ENCODE measurements around the gene CTAGE1. TPM values are rescaled to one million over a fixed set of nuclear protein-coding genes. Genes with fewer than 3 reads are reported as not detected.
"Not testable (repeated sequence)": the region's sequence is repeated elsewhere in the genome, so short reads cannot be mapped to it uniquely, and the experiment has no call there.

Gene CTAGE1
- total and polyA plus RNA-seq, 9 donors = not detected

DNA sequence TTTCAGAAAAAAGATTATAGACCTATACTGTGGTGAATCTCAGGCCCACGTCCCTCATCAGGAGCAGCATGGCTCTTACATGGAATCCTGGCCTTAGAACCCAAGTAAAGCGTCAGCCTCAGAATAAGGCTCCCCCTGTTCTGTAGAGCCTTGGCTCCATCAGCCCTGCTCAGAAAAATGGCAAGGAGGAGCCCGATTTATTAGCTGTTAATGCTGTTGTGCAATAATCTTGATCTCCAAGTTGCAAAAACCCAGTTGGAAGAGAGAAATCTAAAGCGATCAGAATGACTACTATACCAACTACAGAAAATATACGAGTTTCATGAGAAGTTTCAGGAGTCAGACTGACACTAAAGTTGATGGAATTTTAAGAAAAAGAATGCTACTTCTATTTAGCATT lies 35.6 kb upstream of the CTAGE1 start:
- Histone ChIP-seq H3K4me3 (ENCODE audit: low read length) (no peak overlapping the region), H3K27ac (ENCODE audit: low read length) (no peak overlapping the region), H3K36me3 (ENCODE audit: control insufficient read depth, insufficient read depth, low read length) (no peaks in the 10 kb centered on the region), H3K27me3 (ENCODE audit: control insufficient read depth, insufficient read depth, low read length) (no peaks in the 10 kb centered on the region), H3K4me1 (ENCODE audit: control insufficient read depth, insufficient read depth, low read length) (no peaks in the 10 kb centered on the region), H3K9me3 (replicated peaks; ENCODE audit: control insufficient read depth, low read depth, low read length) (peaks cover 8% of the 10 kb centered on the region)
- 73% methylated on average over 2 of the region's 5 CpGs for WGBS (ENCODE audit: insufficient coverage)
- no peak for DNase-seq

DNA sequence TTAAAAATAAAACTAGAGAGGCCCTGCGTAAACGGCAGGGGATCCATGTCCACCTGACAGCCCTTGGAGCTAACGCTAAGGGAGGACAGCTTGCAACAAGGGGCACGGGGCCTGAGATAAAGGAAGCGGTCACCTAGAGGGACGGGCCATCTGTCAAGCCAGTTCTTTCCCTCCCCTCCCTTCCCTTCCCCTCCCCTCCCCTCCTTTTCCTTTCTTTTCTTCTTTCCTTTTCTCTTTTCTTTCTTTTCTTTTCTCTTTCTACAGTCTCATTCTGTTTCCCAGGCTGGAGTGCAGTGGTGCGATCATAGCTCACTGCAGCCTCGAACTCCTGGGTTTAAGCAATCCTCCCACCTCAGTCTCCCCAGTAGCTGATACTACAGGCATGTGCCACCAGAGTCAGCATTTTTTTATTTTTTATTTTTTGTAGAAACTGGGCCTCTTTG lies 34.5 kb upstream of the CTAGE1 start:
- Histone ChIP-seq H3K27ac (ENCODE audit: low read length) (no peak overlapping the region), H3K36me3 (ENCODE audit: control insufficient read depth, insufficient read depth, low read length) (no peaks in the 10 kb centered on the region)
- WGBS (ENCODE audit: insufficient coverage) = 59% methylated on average over 7 of the region's 8 CpGs

DNA sequence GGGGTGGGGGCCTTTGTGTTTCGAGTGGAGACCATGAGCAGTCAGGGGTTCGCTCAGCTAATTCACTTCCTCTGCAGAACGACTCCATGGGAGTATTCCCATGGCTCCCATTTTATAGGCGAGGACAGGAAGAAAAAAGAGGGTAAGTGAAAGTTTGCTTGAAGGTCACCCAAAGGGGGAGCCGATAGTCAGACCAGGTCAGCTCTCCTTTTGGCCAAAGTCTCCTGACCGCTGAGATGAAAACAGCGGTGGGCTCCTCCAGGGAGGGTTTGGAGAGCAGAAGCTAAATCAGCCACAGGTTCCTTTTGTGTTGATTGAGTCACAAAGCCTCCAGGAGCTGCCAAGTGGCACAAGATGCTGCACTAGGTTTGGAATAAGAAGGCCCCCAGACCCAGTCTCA lies 34.1 kb upstream of the CTAGE1 start:
- no peaks in the 10 kb centered on the region for H3K4me1 ChIP-seq (ENCODE audit: control insufficient read depth, insufficient read depth, low read length)
- H3K27ac ChIP-seq (ENCODE audit: low read length) = no peak overlapping the region
- no peak for DNase-seq
- 16% methylated on average over 4 of the region's 7 CpGs for WGBS (ENCODE audit: insufficient coverage)
- no peak overlapping the region for H3K4me3 ChIP-seq (ENCODE audit: low read length)
- H3K27me3 ChIP-seq (ENCODE audit: control insufficient read depth, insufficient read depth, low read length) = no peaks in the 10 kb centered on the region
- H3K9me3 ChIP-seq (replicated peaks; ENCODE audit: control insufficient read depth, low read depth, low read length) = peaks cover 10% of the 10 kb centered on the region
- H3K36me3 ChIP-seq (ENCODE audit: control insufficient read depth, insufficient read depth, low read length) = no peaks in the 10 kb centered on the region

More for the DNA sequence above, 34.5 kb upstream of the CTAGE1 start:
- Histone ChIP-seq H3K27me3 (ENCODE audit: control insufficient read depth, insufficient read depth, low read length) (no peaks in the 10 kb centered on the region), H3K9me3 (replicated peaks; ENCODE audit: control insufficient read depth, low read depth, low read length) (peaks cover 10% of the 10 kb centered on the region), H3K4me3 (ENCODE audit: low read length) (no peak overlapping the region), H3K4me1 (ENCODE audit: control insufficient read depth, insufficient read depth, low read length) (no peaks in the 10 kb centered on the region)
- DNase-seq = no peak

DNA sequence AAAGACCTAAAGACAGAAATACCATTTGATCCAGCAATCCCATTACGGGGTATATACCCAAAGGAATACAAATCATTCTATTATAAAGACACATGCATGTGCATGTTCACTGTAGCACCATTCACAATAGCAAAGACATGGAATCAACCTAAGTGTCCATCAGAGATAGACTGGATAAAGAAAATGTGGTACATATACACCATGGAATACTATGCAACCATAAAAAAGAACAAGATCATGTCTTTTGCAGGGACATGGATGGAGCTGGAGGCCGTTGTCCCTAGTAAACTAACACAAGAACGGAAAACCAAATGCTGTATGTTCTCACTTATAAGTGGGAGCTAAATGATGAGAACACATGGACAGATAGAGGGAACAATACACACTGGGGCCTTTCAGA lies 33.1 kb upstream of the CTAGE1 start:
- WGBS (ENCODE audit: insufficient coverage) = 100% methylated on average over 2 of the region's 3 CpGs
- H3K27ac ChIP-seq (ENCODE audit: low read length); H3K27me3 ChIP-seq (ENCODE audit: control insufficient read depth, insufficient read depth, low read length); DNase-seq; H3K4me3 ChIP-seq (ENCODE audit: low read length); H3K4me1 ChIP-seq (ENCODE audit: control insufficient read depth, insufficient read depth, low read length); H3K36me3 ChIP-seq (ENCODE audit: control insufficient read depth, insufficient read depth, low read length): not testable (repeated sequence)
- H3K9me3 ChIP-seq (replicated peaks; ENCODE audit: control insufficient read depth, low read depth, low read length) = peaks cover 10% of the 10 kb centered on the region

DNA sequence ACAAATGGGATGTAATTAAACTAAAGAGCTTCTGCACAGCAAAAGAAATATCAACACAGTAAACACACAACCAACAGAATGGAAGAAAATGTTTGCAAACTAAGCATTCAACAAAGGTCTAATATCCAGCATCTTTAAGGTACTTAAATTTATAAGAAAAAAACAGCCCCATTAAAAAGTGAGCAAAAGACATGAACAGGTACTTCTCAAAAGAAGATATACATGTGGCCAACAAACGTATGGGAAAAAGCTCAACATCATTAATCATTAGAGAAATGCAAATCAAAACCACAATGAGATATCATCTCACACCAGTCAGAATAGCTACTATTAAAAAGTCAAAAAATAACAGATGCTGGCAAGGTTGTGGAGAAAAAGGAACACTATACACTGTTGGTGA lies 32.6 kb upstream of the CTAGE1 start:
- H3K36me3 ChIP-seq (ENCODE audit: control insufficient read depth, insufficient read depth, low read length); H3K27me3 ChIP-seq (ENCODE audit: control insufficient read depth, insufficient read depth, low read length); DNase-seq; H3K27ac ChIP-seq (ENCODE audit: low read length); H3K4me3 ChIP-seq (ENCODE audit: low read length); H3K4me1 ChIP-seq (ENCODE audit: control insufficient read depth, insufficient read depth, low read length): not testable (repeated sequence)
- no CpG with 5 or more reads among the region's 1 CpG for WGBS (ENCODE audit: insufficient coverage)
- H3K9me3 ChIP-seq (replicated peaks; ENCODE audit: control insufficient read depth, low read depth, low read length) = peaks cover 10% of the 10 kb centered on the region

DNA sequence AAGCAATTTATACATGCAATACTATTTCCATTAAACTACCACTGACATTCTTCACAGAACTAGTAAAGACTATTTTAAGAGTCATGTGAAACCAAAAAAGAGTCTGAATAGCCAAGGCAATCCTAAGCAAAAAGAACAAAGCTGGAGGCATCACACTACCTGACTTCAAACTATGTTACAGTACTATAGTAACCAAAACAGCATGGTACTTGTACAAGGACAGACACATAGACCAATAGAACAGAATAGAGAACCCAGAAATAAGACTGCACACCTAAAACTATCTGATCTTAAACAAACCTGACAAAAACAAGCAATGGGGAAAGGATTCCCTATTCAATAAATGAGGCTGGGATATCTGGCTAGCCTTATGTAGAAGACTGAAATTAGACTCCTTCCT lies 32.0 kb upstream of the CTAGE1 start:
- peaks cover 10% of the 10 kb centered on the region for H3K9me3 ChIP-seq (replicated peaks; ENCODE audit: control insufficient read depth, low read depth, low read length)
- H3K4me1 ChIP-seq (ENCODE audit: control insufficient read depth, insufficient read depth, low read length); H3K36me3 ChIP-seq (ENCODE audit: control insufficient read depth, insufficient read depth, low read length); DNase-seq; H3K27me3 ChIP-seq (ENCODE audit: control insufficient read depth, insufficient read depth, low read length); H3K4me3 ChIP-seq (ENCODE audit: low read length); H3K27ac ChIP-seq (ENCODE audit: low read length): not testable (repeated sequence)

DNA sequence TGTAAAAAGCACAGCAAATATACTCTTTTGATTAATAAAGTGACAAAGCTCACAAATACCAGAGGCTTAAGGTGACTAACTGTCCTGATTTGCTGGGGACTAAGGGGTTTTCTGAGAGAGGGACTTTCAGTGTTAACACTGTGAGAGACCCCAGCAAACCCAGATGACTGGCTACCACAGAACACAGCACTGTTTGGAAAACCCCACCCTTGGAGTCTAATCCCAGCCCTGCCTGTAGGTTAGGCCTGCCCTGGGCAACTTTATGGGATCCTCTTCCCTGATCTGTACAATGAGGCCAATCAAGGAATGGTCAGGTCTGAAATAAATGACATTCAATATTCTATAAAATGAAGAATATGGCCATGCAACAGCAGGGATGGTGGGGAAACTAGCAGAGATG lies 30.5 kb upstream of the CTAGE1 start:
- Histone ChIP-seq H3K4me1 (ENCODE audit: control insufficient read depth, insufficient read depth, low read length) (no peaks in the 10 kb centered on the region), H3K9me3 (replicated peaks; ENCODE audit: control insufficient read depth, low read depth, low read length) (peaks cover 10% of the 10 kb centered on the region), H3K27ac (ENCODE audit: low read length) (no peak overlapping the region), H3K27me3 (ENCODE audit: control insufficient read depth, insufficient read depth, low read length) (no peaks in the 10 kb centered on the region), H3K4me3 (ENCODE audit: low read length) (no peak overlapping the region), H3K36me3 (ENCODE audit: control insufficient read depth, insufficient read depth, low read length) (no peaks in the 10 kb centered on the region)
- no peak for DNase-seq

DNA sequence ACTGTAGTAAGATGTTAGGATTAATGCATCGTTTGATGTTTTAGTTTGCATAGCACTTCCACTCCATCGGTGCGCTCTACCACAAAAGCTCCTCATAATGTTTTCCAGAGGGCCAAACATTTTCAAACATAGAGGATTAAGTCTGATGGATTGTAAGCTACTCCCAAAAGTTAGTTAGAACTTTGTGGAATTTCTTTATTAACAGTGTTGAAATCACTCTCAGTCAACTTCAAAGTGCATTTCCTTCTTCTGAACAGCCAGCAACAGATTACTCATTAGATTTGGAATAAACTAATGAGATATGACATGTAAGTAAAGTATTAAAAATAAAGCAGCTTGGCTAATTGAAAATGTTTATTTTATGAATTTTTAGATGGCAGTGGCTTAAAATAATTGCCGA lies 30.1 kb upstream of the CTAGE1 start:
- H3K9me3 ChIP-seq (replicated peaks; ENCODE audit: control insufficient read depth, low read depth, low read length) = peaks cover 10% of the 10 kb centered on the region
- DNase-seq = no peak
- no peaks in the 10 kb centered on the region for H3K36me3 ChIP-seq (ENCODE audit: control insufficient read depth, insufficient read depth, low read length)
- no CpG with 5 or more reads among the region's 4 CpGs for WGBS (ENCODE audit: insufficient coverage)
- H3K27ac ChIP-seq (ENCODE audit: low read length) = no peak overlapping the region
- H3K27me3 ChIP-seq (ENCODE audit: control insufficient read depth, insufficient read depth, low read length) = no peaks in the 10 kb centered on the region
- no peak overlapping the region for H3K4me3 ChIP-seq (ENCODE audit: low read length)
- no peaks in the 10 kb centered on the region for H3K4me1 ChIP-seq (ENCODE audit: control insufficient read depth, insufficient read depth, low read length)

DNA sequence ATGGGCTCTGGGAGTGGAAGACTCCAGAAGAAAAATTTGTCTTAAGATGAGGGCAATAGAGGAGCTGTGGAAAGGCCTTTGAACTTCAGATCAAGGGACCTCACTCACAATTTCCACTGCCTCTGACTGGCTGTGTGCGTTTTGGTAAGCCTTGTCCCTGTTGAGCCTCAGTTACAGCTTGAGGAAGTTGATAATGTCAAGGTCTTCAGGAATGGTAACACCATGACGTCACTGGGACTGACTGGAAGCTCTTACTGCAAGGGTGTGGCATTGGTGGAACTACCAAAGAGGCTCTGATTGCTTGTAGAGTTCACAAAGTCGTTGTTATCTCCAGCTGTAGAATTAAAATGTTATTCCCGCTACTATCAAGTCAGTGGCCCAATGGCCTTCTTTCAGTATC lies 29.2 kb upstream of the CTAGE1 start:
- peaks cover 10% of the 10 kb centered on the region for H3K9me3 ChIP-seq (replicated peaks; ENCODE audit: control insufficient read depth, low read depth, low read length)
- WGBS (ENCODE audit: insufficient coverage) = 82% methylated on average over 3 of the region's 4 CpGs
- H3K4me3 ChIP-seq (ENCODE audit: low read length) = no peak overlapping the region

DNA sequence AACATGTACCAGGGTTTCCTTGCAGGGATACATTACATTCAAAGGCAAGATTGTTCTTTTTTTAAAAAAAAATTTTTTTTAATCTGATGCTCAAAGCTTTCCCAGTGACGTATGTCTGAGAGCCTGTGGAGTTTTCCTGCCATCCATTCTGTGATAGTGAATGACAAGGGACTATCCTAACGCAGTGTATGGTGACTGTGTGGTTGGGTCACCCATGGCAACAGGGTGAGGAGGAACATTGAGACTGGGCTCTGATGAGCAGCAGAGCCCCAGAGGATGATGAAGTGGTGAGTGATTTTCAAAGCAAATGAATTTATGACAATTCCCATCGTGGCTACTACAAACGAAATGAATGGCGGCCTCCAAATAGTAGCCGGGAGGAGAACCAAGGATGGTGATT lies 28.6 kb upstream of the CTAGE1 start:
- DNase-seq = no peak
- H3K27me3 ChIP-seq (ENCODE audit: control insufficient read depth, insufficient read depth, low read length) = no peaks in the 10 kb centered on the region
- no peaks in the 10 kb centered on the region for H3K36me3 ChIP-seq (ENCODE audit: control insufficient read depth, insufficient read depth, low read length)
- H3K27ac ChIP-seq (ENCODE audit: low read length) = no peak overlapping the region
- WGBS (ENCODE audit: insufficient coverage) = 79% methylated on average over 6 of the region's 6 CpGs
- no peaks in the 10 kb centered on the region for H3K4me1 ChIP-seq (ENCODE audit: control insufficient read depth, insufficient read depth, low read length)
- H3K4me3 ChIP-seq (ENCODE audit: low read length) = no peak overlapping the region
- H3K9me3 ChIP-seq (replicated peaks; ENCODE audit: control insufficient read depth, low read depth, low read length) = peaks cover 10% of the 10 kb centered on the region

More for the DNA sequence above, 29.2 kb upstream of the CTAGE1 start:
- Histone ChIP-seq H3K36me3 (ENCODE audit: control insufficient read depth, insufficient read depth, low read length) (no peaks in the 10 kb centered on the region), H3K27ac (ENCODE audit: low read length) (no peak overlapping the region), H3K27me3 (ENCODE audit: control insufficient read depth, insufficient read depth, low read length) (no peaks in the 10 kb centered on the region), H3K4me1 (ENCODE audit: control insufficient read depth, insufficient read depth, low read length) (no peaks in the 10 kb centered on the region)
- DNase-seq = no peak

DNA sequence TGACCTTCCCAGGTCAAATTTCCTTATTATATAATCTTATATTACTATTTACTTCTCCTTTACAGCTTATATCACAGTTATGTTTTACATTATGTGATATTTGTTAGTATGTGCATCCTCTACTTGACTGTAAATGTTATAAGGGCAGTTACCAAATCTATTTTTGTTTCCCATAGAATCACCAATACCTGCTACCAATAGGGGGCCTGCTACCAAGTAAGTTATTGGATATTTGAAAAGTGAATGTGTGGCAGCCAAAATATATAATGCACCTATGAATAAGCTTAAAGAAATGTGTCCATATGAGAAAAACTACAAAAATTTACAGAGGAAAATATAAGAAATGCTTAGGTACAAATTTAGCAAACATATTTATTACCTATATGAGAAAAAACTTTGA lies 23.9 kb upstream of the CTAGE1 start:
- Histone ChIP-seq H3K36me3 (ENCODE audit: control insufficient read depth, insufficient read depth, low read length) (no peaks in the 10 kb centered on the region), H3K4me3 (ENCODE audit: low read length) (no peak overlapping the region), H3K27ac (ENCODE audit: low read length) (no peak overlapping the region), H3K4me1 (ENCODE audit: control insufficient read depth, insufficient read depth, low read length) (no peaks in the 10 kb centered on the region), H3K9me3 (replicated peaks; ENCODE audit: control insufficient read depth, low read depth, low read length) (no peaks in the 10 kb centered on the region), H3K27me3 (ENCODE audit: control insufficient read depth, insufficient read depth, low read length) (no peaks in the 10 kb centered on the region)
- DNase-seq = no peak

Data from muscle of leg (tissue), 11 donors.